Measurements from ENCODE around the gene SFMBT2.

The SFMBT2 gene

GRCh38 chr10:7152341-7152740 lies 258.5 kb downstream of the SFMBT2 start:
- Histone ChIP-seq H3K9me3 (ENCODE audit: control insufficient read depth, low read length) (no peaks in the 10 kb centered on the region), H3K27me3 (replicated peaks; ENCODE audit: control insufficient read depth, insufficient read depth, low read length) (peaks cover 3% of the 10 kb centered on the region), H3K4me1 (ENCODE audit: control insufficient read depth, insufficient read depth, low read length) (peaks cover 8% of the 10 kb centered on the region), H3K36me3 (ENCODE audit: control insufficient read depth, insufficient read depth, low read length, severe bottlenecking) (no peaks in the 10 kb centered on the region), H3K9ac (ENCODE audit: low read length) (no peak overlapping the region), H3K4me3 (ENCODE audit: low read length) (no peak overlapping the region)
- no peak for DNase-seq (ENCODE audit: low read depth)

GRCh38 chr10:7151538-7151937 lies 259.3 kb downstream of the SFMBT2 start:
- H3K4me1 ChIP-seq (ENCODE audit: control insufficient read depth, insufficient read depth, low read length) = peaks cover 8% of the 10 kb centered on the region
- no peak for DNase-seq (ENCODE audit: low read depth)
- H3K27me3 ChIP-seq (replicated peaks; ENCODE audit: control insufficient read depth, insufficient read depth, low read length) = peaks cover 9% of the 10 kb centered on the region
- no peaks in the 10 kb centered on the region for H3K36me3 ChIP-seq (ENCODE audit: control insufficient read depth, insufficient read depth, low read length, severe bottlenecking)
- H3K9me3 ChIP-seq (ENCODE audit: control insufficient read depth, low read length) = no peaks in the 10 kb centered on the region
- H3K4me3 ChIP-seq (ENCODE audit: low read length) = no peak overlapping the region
- no peak overlapping the region for H3K9ac ChIP-seq (ENCODE audit: low read length)

GRCh38 chr10:7150349-7150748 lies 260.5 kb downstream of the SFMBT2 start:
- DNase-seq (ENCODE audit: low read depth) = no peak
- Histone ChIP-seq H3K4me1 (ENCODE audit: control insufficient read depth, insufficient read depth, low read length) (peaks cover 8% of the 10 kb centered on the region), H3K36me3 (ENCODE audit: control insufficient read depth, insufficient read depth, low read length, severe bottlenecking) (no peaks in the 10 kb centered on the region), H3K4me3 (ENCODE audit: low read length) (no peak overlapping the region), H3K9me3 (ENCODE audit: control insufficient read depth, low read length) (no peaks in the 10 kb centered on the region), H3K27me3 (replicated peaks; ENCODE audit: control insufficient read depth, insufficient read depth, low read length) (peaks cover 9% of the 10 kb centered on the region), H3K9ac (ENCODE audit: low read length) (no peak overlapping the region)

GRCh38 chr10:7146189-7146588 lies 264.6 kb downstream of the SFMBT2 start:
- H3K4me1 ChIP-seq (ENCODE audit: control insufficient read depth, insufficient read depth, low read length) = no peaks in the 10 kb centered on the region
- DNase-seq (ENCODE audit: low read depth) = no peak
- H3K4me3 ChIP-seq (ENCODE audit: low read length) = no peak overlapping the region
- H3K9ac ChIP-seq (ENCODE audit: low read length) = no peak overlapping the region
- H3K36me3 ChIP-seq (ENCODE audit: control insufficient read depth, insufficient read depth, low read length, severe bottlenecking) = no peaks in the 10 kb centered on the region
- peaks cover 16% of the 10 kb centered on the region for H3K27me3 ChIP-seq (replicated peaks; ENCODE audit: control insufficient read depth, insufficient read depth, low read length)
- H3K9me3 ChIP-seq (ENCODE audit: control insufficient read depth, low read length) = no peaks in the 10 kb centered on the region

GRCh38 chr10:7136016-7136415 lies 274.8 kb downstream of the SFMBT2 start:
- DNase-seq (ENCODE audit: low read depth) = no peak
- no peak overlapping the region for H3K9ac ChIP-seq (ENCODE audit: low read length)
- H3K9me3 ChIP-seq (ENCODE audit: control insufficient read depth, low read length) = no peaks in the 10 kb centered on the region
- H3K27me3 ChIP-seq (replicated peaks; ENCODE audit: control insufficient read depth, insufficient read depth, low read length) = peaks cover 12% of the 10 kb centered on the region
- no peak overlapping the region for H3K4me3 ChIP-seq (ENCODE audit: low read length)
- no peaks in the 10 kb centered on the region for H3K36me3 ChIP-seq (ENCODE audit: control insufficient read depth, insufficient read depth, low read length, severe bottlenecking)
- no peaks in the 10 kb centered on the region for H3K4me1 ChIP-seq (ENCODE audit: control insufficient read depth, insufficient read depth, low read length)

- Histone ChIP-seq H3K9ac (ENCODE audit: low read length) (no peak overlapping the region), H3K36me3 (ENCODE audit: control insufficient read depth, insufficient read depth, low read length, severe bottlenecking) (no peaks in the 10 kb centered on the region), H3K27me3 (replicated peaks; ENCODE audit: control insufficient read depth, insufficient read depth, low read length) (peaks cover 12% of the 10 kb centered on the region), H3K4me1 (ENCODE audit: control insufficient read depth, insufficient read depth, low read length) (no peaks in the 10 kb centered on the region), H3K9me3 (ENCODE audit: control insufficient read depth, low read length) (no peaks in the 10 kb centered on the region), H3K4me3 (ENCODE audit: low read length) (no peak overlapping the region)
- DNase-seq (ENCODE audit: low read depth) = no peak
Observed at GRCh38 chr10:7135188-7135587, 275.6 kb downstream of the SFMBT2 start.

- peaks cover 12% of the 10 kb centered on the region for H3K27me3 ChIP-seq (replicated peaks; ENCODE audit: control insufficient read depth, insufficient read depth, low read length)
Observed at GRCh38 chr10:7134448-7134847, 276.4 kb downstream of the SFMBT2 start.

GRCh38 chr10:7133958-7134357 lies 276.9 kb downstream of the SFMBT2 start:
- H3K4me1 ChIP-seq (ENCODE audit: control insufficient read depth, insufficient read depth, low read length) = no peaks in the 10 kb centered on the region
- H3K9me3 ChIP-seq (ENCODE audit: control insufficient read depth, low read length) = peaks cover 3% of the 10 kb centered on the region
- H3K4me3 ChIP-seq (ENCODE audit: low read length) = no peak overlapping the region
- no peak overlapping the region for H3K9ac ChIP-seq (ENCODE audit: low read length)
- no peaks in the 10 kb centered on the region for H3K36me3 ChIP-seq (ENCODE audit: control insufficient read depth, insufficient read depth, low read length, severe bottlenecking)
- peaks cover 12% of the 10 kb centered on the region for H3K27me3 ChIP-seq (replicated peaks; ENCODE audit: control insufficient read depth, insufficient read depth, low read length)
- DNase-seq (ENCODE audit: low read depth) = no peak

More at GRCh38 chr10:7134448-7134847, 276.4 kb downstream of the SFMBT2 start:
- Histone ChIP-seq H3K9ac (ENCODE audit: low read length) (no peak overlapping the region), H3K4me3 (ENCODE audit: low read length) (no peak overlapping the region), H3K36me3 (ENCODE audit: control insufficient read depth, insufficient read depth, low read length, severe bottlenecking) (no peaks in the 10 kb centered on the region), H3K9me3 (ENCODE audit: control insufficient read depth, low read length) (no peaks in the 10 kb centered on the region), H3K4me1 (ENCODE audit: control insufficient read depth, insufficient read depth, low read length) (no peaks in the 10 kb centered on the region)
- no peak for DNase-seq (ENCODE audit: low read depth)

GRCh38 chr10:7133278-7133677 lies 277.6 kb downstream of the SFMBT2 start:
- Histone ChIP-seq H3K27me3 (replicated peaks; ENCODE audit: control insufficient read depth, insufficient read depth, low read length) (peaks cover 12% of the 10 kb centered on the region), H3K4me1 (ENCODE audit: control insufficient read depth, insufficient read depth, low read length) (no peaks in the 10 kb centered on the region), H3K9ac (ENCODE audit: low read length) (no peak overlapping the region), H3K36me3 (ENCODE audit: control insufficient read depth, insufficient read depth, low read length, severe bottlenecking) (no peaks in the 10 kb centered on the region), H3K9me3 (ENCODE audit: control insufficient read depth, low read length) (peaks cover 9% of the 10 kb centered on the region), H3K4me3 (ENCODE audit: low read length) (no peak overlapping the region)
- no peak for DNase-seq (ENCODE audit: low read depth)

- H3K4me3 ChIP-seq (ENCODE audit: low read length) = no peak overlapping the region
- no peaks in the 10 kb centered on the region for H3K4me1 ChIP-seq (ENCODE audit: control insufficient read depth, insufficient read depth, low read length)
- H3K36me3 ChIP-seq (ENCODE audit: control insufficient read depth, insufficient read depth, low read length, severe bottlenecking) = no peaks in the 10 kb centered on the region
- H3K27me3 ChIP-seq (replicated peaks; ENCODE audit: control insufficient read depth, insufficient read depth, low read length) = peaks cover 9% of the 10 kb centered on the region
- H3K9ac ChIP-seq (ENCODE audit: low read length) = no peak overlapping the region
- DNase-seq (ENCODE audit: low read depth) = no peak
- H3K9me3 ChIP-seq (ENCODE audit: control insufficient read depth, low read length) = peaks cover 11% of the 10 kb centered on the region
Observed at GRCh38 chr10:7130191-7130911, 280.5 kb downstream of the SFMBT2 start.

- DNase-seq (ENCODE audit: low read depth) = no peak
- H3K9ac ChIP-seq (ENCODE audit: low read length) = no peak overlapping the region
- no peak overlapping the region for H3K4me3 ChIP-seq (ENCODE audit: low read length)
- H3K36me3 ChIP-seq (ENCODE audit: control insufficient read depth, insufficient read depth, low read length, severe bottlenecking) = no peaks in the 10 kb centered on the region
- H3K4me1 ChIP-seq (ENCODE audit: control insufficient read depth, insufficient read depth, low read length) = no peaks in the 10 kb centered on the region
- H3K9me3 ChIP-seq (ENCODE audit: control insufficient read depth, low read length) = peaks cover 13% of the 10 kb centered on the region
- peaks cover 25% of the 10 kb centered on the region for H3K27me3 ChIP-seq (replicated peaks; ENCODE audit: control insufficient read depth, insufficient read depth, low read length)
Observed at GRCh38 chr10:7123774-7124173, 287.1 kb downstream of the SFMBT2 start.

- Histone ChIP-seq H3K9me3 (ENCODE audit: control insufficient read depth, low read length) (peaks cover 6% of the 10 kb centered on the region), H3K4me3 (ENCODE audit: low read length) (no peak overlapping the region), H3K9ac (ENCODE audit: low read length) (no peak overlapping the region), H3K36me3 (ENCODE audit: control insufficient read depth, insufficient read depth, low read length, severe bottlenecking) (no peaks in the 10 kb centered on the region), H3K27me3 (replicated peaks; ENCODE audit: control insufficient read depth, insufficient read depth, low read length) (peaks cover 25% of the 10 kb centered on the region), H3K4me1 (ENCODE audit: control insufficient read depth, insufficient read depth, low read length) (no peaks in the 10 kb centered on the region)
- no peak for DNase-seq (ENCODE audit: low read depth)
Observed at GRCh38 chr10:7122561-7122960, 288.3 kb downstream of the SFMBT2 start.

All from adipocyte (in vitro differentiated cells).